HG02642 (cell line): ENCODE data around the gene FEN1.

Experiments used
- ATAC-seq: cut with Tn5 transposase; IDR thresholded peaks from one replicate; pipeline ENCODE4 v1.9.1; 2021; ENCODE audit warnings: mild to moderate bottlenecking; ENCODE audit not compliant: unreplicated experiment, poor library complexity

Gene FEN1

GRCh38 chr11:61792310-61793082 is at the start of gene FEN1, which contains the start of gene TMEM258:
TSS of gene FEN1 (plus strand) at chr11:61792911. CDS start at chr11:61795362, 2,451 bp downstream.
TSS of gene TMEM258 (minus strand) at chr11:61792599. CDS start at chr11:61792558, 41 bp downstream.
- peak; percentile 87 for ATAC-seq

- no peak for ATAC-seq
Observed at GRCh38 chr11:61743486-61744095, 49.1 kb upstream of the FEN1 start.

GRCh38 chr11:61744181-61744580 is 48.5 kb upstream of the FEN1 start:
- ATAC-seq, result no peak

- ATAC-seq, result no peak
Observed at GRCh38 chr11:61744609-61745156, 48.0 kb upstream of the FEN1 start.

GRCh38 chr11:61745781-61746441 is 46.8 kb upstream of the FEN1 start:
- ATAC-seq, result no peak

GRCh38 chr11:61746442-61747191 is 46.1 kb upstream of the FEN1 start:
- ATAC-seq, result no peak

GRCh38 chr11:61747192-61747966 is 45.3 kb upstream of the FEN1 start:
- peak; percentile 61 for ATAC-seq

GRCh38 chr11:61747967-61748285 is 44.8 kb upstream of the FEN1 start:
- no peak for ATAC-seq

- no peak for ATAC-seq
Observed at GRCh38 chr11:61749591-61750217, 43.0 kb upstream of the FEN1 start.

- no peak for ATAC-seq
Observed at GRCh38 chr11:61750631-61751273, 42.0 kb upstream of the FEN1 start.

GRCh38 chr11:61751384-61751783 is 41.3 kb upstream of the FEN1 start:
- ATAC-seq, result no peak

GRCh38 chr11:61752117-61752924 is 40.4 kb upstream of the FEN1 start, which contains the start of gene MYRF:
TSS of gene MYRF (plus strand) at chr11:61752636. CDS start at chr11:61752745, 109 bp downstream.
- no peak for ATAC-seq

GRCh38 chr11:61752925-61753521 is 39.7 kb upstream of the FEN1 start:
- no peak for ATAC-seq

GRCh38 chr11:61753672-61754071 is 39.0 kb upstream of the FEN1 start:
- ATAC-seq, result no peak

- ATAC-seq, result no peak
Observed at GRCh38 chr11:61754534-61755482, 37.9 kb upstream of the FEN1 start.

- ATAC-seq, result no peak
Observed at GRCh38 chr11:61756147-61756451, 36.6 kb upstream of the FEN1 start.
